Glutamatergic neuron (in vitro differentiated cells): Measurements from ENCODE around the gene APOL4. TPM values are rescaled to one million over a fixed set of nuclear protein-coding genes. Genes with fewer than 3 reads are reported as not detected.
"Not testable (repeated sequence)": the region's sequence is repeated elsewhere in the genome, so short reads cannot be mapped to it uniquely, and the experiment has no call there.

Experiments used
- DNase-seq: peaks from one replicate; pipeline ENCODE4 v3.0.0; 2022
- H3K27ac Mint-ChIP-seq: one replicate; pipeline ENCODE4 v1.8.0; 2020; ENCODE audit warnings: mild to moderate bottlenecking, mixed read lengths, inconsistent platforms; ENCODE audit not compliant: unreplicated experiment
- H3K27me3 Mint-ChIP-seq: one replicate; pipeline ENCODE4 v1.8.0; 2020; ENCODE audit warnings: mild to moderate bottlenecking, moderate library complexity, mixed read lengths, inconsistent platforms; ENCODE audit not compliant: unreplicated experiment
- H3K36me3 Mint-ChIP-seq: one replicate; pipeline ENCODE4 v1.8.0; 2020; ENCODE audit warnings: mild to moderate bottlenecking, mixed read lengths, inconsistent platforms; ENCODE audit not compliant: unreplicated experiment
- H3K4me1 Mint-ChIP-seq: one replicate; pipeline ENCODE4 v1.8.0; 2020; ENCODE audit warnings: mild to moderate bottlenecking, low read depth, mixed read lengths, inconsistent platforms; ENCODE audit not compliant: unreplicated experiment
- H3K4me3 Mint-ChIP-seq: one replicate; pipeline ENCODE4 v1.8.0; 2020; ENCODE audit warnings: mild to moderate bottlenecking, mixed read lengths, inconsistent platforms; ENCODE audit not compliant: unreplicated experiment
- H3K9me3 Mint-ChIP-seq: one replicate; pipeline ENCODE4 v1.8.0; 2020; ENCODE audit warnings: mild to moderate bottlenecking, moderate library complexity, mixed read lengths, inconsistent platforms; ENCODE audit not compliant: unreplicated experiment
- CTCF ChIP-seq: fragments of 200-600 bp; sonication (generic); IDR thresholded peaks from one replicate; pipeline ENCODE4 v1.5.0; 2021; ENCODE audit not compliant: partially characterized antibody, unreplicated experiment
- total RNA-seq: library from RNA; stranded (reverse); fragmentation: NEBNext Ultra II Directional; extraction: Animal tissue kit (Norgen Biotek cat#: 25700); gene quantifications from one replicate; pipeline ENCODE4 v1.2.1, GENCODE V29; 2021; ENCODE audit not compliant: unreplicated experiment

APOL4 gene
- total RNA-seq, 1 donor from 2014 or later = not detected

GRCh38 chr22:36208914-36209313, 7.3 kb upstream of the APOL4 start:
- Mint-ChIP-seq H3K27me3 (peaks cover 3% of the 10 kb centered on the region), H3K27ac (no peak overlapping the region), H3K4me3 (no peak overlapping the region), H3K4me1 (no peaks in the 10 kb centered on the region), H3K9me3 (peaks cover 9% of the 10 kb centered on the region), H3K36me3 (peaks cover 17% of the 10 kb centered on the region)
- no peak for TF ChIP-seq CTCF
- no peak for DNase-seq

- Mint-ChIP-seq H3K27ac (no peak overlapping the region), H3K27me3 (peaks cover 3% of the 10 kb centered on the region), H3K9me3 (peaks cover 9% of the 10 kb centered on the region), H3K4me3 (no peak overlapping the region), H3K4me1 (no peaks in the 10 kb centered on the region), H3K36me3 (peaks cover 17% of the 10 kb centered on the region)
- DNase-seq = no peak
- no peak for TF ChIP-seq CTCF
These were observed 6.7 kb upstream of the APOL4 start for GRCh38 chr22:36208162-36208765.

DNA sequence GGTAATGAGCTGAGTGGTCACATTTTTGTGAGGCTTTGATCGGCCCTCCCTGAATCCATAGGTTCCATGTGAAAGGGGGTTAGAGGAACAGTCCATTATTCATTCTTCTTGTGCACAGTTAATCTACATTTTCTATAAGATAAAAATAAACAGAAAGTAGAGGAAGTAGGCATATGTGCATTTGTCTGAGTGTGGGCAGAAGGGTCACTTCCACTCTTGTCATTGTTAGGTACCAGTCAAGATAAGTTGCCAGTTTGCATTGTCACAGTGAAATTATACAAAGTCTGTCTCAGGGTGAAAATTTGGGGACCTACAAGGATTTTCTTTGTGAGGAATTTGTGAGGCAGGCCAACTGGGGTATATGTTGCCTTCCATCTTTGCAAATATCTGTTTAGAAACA, 4.6 kb upstream of the APOL4 start:
- H3K9me3 Mint-ChIP-seq = peaks cover 9% of the 10 kb centered on the region
- H3K36me3 Mint-ChIP-seq = peaks cover 11% of the 10 kb centered on the region
- H3K27me3 Mint-ChIP-seq = peaks cover 1% of the 10 kb centered on the region
- no peak overlapping the region for H3K4me3 Mint-ChIP-seq
- DNase-seq = no peak
- no peak for TF ChIP-seq CTCF
- H3K4me1 Mint-ChIP-seq = no peaks in the 10 kb centered on the region
- H3K27ac Mint-ChIP-seq = no peak overlapping the region

- H3K4me3 Mint-ChIP-seq, H3K4me1 Mint-ChIP-seq, H3K9me3 Mint-ChIP-seq, H3K27ac Mint-ChIP-seq, DNase-seq, H3K27me3 Mint-ChIP-seq: not testable (repeated sequence)
- H3K36me3 Mint-ChIP-seq = peaks cover 11% of the 10 kb centered on the region
These were observed 4.0 kb upstream of the APOL4 start for GRCh38 chr22:36205573-36205972.

DNA sequence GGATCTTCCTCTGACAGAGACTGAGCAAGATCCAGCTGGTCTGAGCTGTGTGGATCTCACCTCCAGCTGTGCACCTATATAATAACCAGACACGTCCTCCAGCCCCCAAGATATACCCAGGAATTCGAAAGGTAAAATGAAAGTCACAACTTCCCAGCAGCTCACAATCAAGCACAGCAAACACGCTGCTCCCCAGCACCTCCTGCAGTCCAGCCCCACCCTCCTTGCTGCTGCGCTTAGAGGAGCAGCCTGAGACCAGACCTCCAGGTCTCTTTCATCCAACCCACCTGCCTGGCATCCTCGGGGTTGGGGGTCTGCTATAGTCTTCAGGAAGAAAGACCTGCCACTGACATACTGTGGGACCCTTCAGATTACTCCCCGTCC, 3.0 kb upstream of the APOL4 start:
- H3K27ac Mint-ChIP-seq = no peak overlapping the region
- no peak for TF ChIP-seq CTCF
- DNase-seq = no peak
- H3K9me3 Mint-ChIP-seq = peaks cover 9% of the 10 kb centered on the region
- peaks cover 5% of the 10 kb centered on the region for H3K36me3 Mint-ChIP-seq
- H3K27me3 Mint-ChIP-seq = no peaks in the 10 kb centered on the region
- no peaks in the 10 kb centered on the region for H3K4me1 Mint-ChIP-seq
- no peak overlapping the region for H3K4me3 Mint-ChIP-seq
